Chondrocyte (in vitro differentiated cells): ENCODE data around the gene HHIPL1. TPM values are rescaled to one million over a fixed set of nuclear protein-coding genes. Genes with fewer than 3 reads are reported as not detected.

ENCODE experiments used
- DNase-seq: peaks from one replicate; pipeline ENCODE4 v3.0.0; 2021; ENCODE audit warnings: mixed read lengths, low spot score
- H3K27ac Mint-ChIP-seq: one replicate; pipeline ENCODE4 v1.8.0; 2021; ENCODE audit warnings: mild to moderate bottlenecking, moderate library complexity, mixed read lengths; ENCODE audit not compliant: unreplicated experiment
- H3K27me3 Mint-ChIP-seq: 2 replicates; pipeline ENCODE4 v1.8.0; 2021; ENCODE audit warnings: low read depth, mixed read lengths
- H3K36me3 Mint-ChIP-seq: 2 replicates; pipeline ENCODE4 v1.8.0; 2021; ENCODE audit warnings: low read depth, mixed read lengths
- H3K4me1 Mint-ChIP-seq: 2 replicates; pipeline ENCODE4 v1.8.0; 2021; ENCODE audit warnings: low read depth, mild to moderate bottlenecking, mixed read lengths
- H3K4me3 Mint-ChIP-seq: one replicate; pipeline ENCODE4 v1.8.0; 2021; ENCODE audit warnings: mild to moderate bottlenecking, moderate library complexity, mixed read lengths; ENCODE audit not compliant: unreplicated experiment
- H3K9me3 Mint-ChIP-seq: 2 replicates; pipeline ENCODE4 v1.8.0; 2021; ENCODE audit warnings: low read depth, mixed read lengths
- long read RNA-seq: library from polyadenylated mRNA; stranded (forward); transcript quantifications from one replicate; pipeline ENCODE4 v2.0.0, GENCODE V29; 2021
- total RNA-seq: library from RNA; stranded (reverse); gene quantifications from 3 replicates; pipeline ENCODE4 v1.2.1, GENCODE V29; 2021
- TF ChIP-seq, protein P1 (sequence below): fragments of 200-600 bp; sonication (generic); IDR thresholded peaks from 2 replicates; pipeline ENCODE4 v1.5.0; 2021; ENCODE audit warnings: antibody characterized with exemption, mild to moderate bottlenecking, moderate library complexity

The HHIPL1 gene
- total RNA-seq = 1.6 to 5.9 TPM (median 5.6 TPM) in 3 replicates
- long read RNA-seq, full-length matches to known transcripts = 16 of 19 reads
- long read RNA-seq, partial matches to known transcripts = 1 of 19 reads
- long read RNA-seq, other reads (novel, unspliced or antisense) = 2 of 19 reads

DNA sequence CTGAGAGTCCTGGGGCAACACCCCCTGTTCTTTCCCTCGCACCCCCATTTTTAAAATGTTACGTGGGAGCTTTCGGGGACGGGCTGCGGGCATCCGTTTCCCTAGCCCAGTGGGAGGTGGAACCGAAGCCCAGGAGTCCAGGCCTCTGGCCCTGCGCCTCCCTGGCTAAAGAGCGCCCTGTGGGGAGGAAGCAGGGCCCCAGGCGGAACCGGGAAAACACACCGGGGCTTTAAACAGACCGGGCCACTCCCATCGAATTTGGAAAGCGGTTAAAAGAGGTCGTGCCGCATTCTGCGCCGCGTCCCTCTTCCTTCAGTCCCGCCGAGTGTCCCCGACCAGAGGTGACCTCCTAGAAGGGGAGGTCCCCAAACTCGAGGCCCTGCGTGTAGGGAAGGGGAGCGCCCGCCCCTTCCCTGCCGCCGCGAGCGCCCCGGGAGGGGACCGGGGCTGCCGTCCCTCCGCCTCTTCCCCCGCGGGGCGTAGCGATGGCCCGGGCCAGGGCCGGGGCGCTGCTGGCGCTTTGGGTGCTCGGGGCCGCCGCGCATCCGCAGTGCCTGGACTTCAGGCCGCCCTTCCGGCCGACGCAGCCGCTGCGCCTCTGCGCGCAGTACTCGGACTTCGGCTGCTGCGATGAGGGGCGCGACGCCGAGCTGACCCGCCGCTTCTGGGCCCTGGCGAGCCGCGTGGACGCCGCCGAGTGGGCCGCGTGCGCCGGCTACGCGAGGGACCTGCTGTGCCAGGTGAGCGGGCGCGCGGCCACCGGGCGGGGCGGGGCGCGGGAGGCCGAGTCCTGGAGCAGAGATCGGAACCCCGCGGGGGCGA is at the start of gene HHIPL1:
Gene HHIPL1, plus strand, starts transcription at position 407 of the 822 bp plus-strand sequence. Its CDS starts 79 bp downstream, at position 486.
- Mint-ChIP-seq H3K36me3 (no peaks in the 10 kb centered on the region), H3K27me3 (no peaks in the 10 kb centered on the region), H3K27ac (peak within 1 kb of the TSS; percentile 54), H3K4me1 (peaks cover 16% of the 10 kb centered on the region), H3K4me3 (peak within 1 kb of the TSS; percentile 59), H3K9me3 (no peaks in the 10 kb centered on the region)
- TF ChIP-seq, protein P1, sequence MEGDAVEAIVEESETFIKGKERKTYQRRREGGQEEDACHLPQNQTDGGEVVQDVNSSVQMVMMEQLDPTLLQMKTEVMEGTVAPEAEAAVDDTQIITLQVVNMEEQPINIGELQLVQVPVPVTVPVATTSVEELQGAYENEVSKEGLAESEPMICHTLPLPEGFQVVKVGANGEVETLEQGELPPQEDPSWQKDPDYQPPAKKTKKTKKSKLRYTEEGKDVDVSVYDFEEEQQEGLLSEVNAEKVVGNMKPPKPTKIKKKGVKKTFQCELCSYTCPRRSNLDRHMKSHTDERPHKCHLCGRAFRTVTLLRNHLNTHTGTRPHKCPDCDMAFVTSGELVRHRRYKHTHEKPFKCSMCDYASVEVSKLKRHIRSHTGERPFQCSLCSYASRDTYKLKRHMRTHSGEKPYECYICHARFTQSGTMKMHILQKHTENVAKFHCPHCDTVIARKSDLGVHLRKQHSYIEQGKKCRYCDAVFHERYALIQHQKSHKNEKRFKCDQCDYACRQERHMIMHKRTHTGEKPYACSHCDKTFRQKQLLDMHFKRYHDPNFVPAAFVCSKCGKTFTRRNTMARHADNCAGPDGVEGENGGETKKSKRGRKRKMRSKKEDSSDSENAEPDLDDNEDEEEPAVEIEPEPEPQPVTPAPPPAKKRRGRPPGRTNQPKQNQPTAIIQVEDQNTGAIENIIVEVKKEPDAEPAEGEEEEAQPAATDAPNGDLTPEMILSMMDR = no peak
- DNase-seq = no peak

DNA sequence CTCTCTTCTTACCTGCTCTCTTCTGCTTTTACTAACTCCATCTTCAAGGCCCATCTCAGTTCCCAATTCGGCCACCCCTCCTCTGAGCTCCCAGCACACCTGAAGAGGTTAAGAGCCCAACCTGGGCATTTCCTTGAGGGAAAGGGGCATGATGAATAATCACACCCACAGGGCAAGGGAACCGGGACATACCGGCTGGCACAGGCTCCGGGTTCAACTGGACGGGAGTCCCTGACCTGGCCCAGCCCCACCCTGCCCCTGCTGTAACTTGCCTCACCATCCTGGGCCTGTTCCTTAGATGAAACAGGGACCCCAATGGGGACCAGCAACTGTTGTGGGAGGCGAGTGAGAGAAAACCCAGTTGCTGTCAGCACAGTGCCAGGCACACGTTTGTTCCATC is 49.4 kb upstream of the HHIPL1 start:
- no peaks in the 10 kb centered on the region for H3K9me3 Mint-ChIP-seq
- DNase-seq = no peak
- H3K27me3 Mint-ChIP-seq = no peaks in the 10 kb centered on the region
- no peak overlapping the region for H3K4me3 Mint-ChIP-seq
- peaks cover 4% of the 10 kb centered on the region for H3K4me1 Mint-ChIP-seq
- TF ChIP-seq, protein P1 = no peak
- no peak overlapping the region for H3K27ac Mint-ChIP-seq
- H3K36me3 Mint-ChIP-seq = no peaks in the 10 kb centered on the region

DNA sequence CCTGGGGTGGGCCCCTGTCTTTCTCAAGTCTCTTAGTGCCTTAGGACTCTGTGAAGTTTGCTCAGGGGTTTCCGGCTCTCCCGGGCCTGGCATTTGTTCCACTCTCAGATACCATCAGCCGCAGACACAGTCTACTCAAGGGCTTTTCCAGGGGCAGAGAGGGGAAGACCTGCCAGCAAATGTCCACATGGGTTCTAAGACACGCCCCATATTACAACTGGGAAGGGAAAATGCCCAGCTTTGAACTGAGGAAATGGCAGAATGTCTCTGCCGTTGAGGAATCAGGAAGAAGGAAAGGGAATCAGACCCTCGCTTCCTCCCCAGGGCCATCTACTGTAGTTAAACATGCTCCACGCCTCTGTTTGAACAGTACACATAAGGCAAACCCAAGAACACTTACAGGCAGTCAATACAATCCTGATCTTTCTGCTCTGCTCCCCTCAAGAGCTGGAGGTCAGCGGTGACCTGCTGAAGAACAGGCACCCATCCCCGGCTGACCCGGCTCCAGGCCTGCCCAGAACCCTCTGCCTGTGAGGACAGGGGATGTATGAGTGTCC is 48.8 kb upstream of the HHIPL1 start:
- Mint-ChIP-seq H3K9me3 (no peaks in the 10 kb centered on the region), H3K27me3 (no peaks in the 10 kb centered on the region), H3K27ac (no peak overlapping the region), H3K4me3 (no peak overlapping the region), H3K36me3 (no peaks in the 10 kb centered on the region), H3K4me1 (peaks cover 2% of the 10 kb centered on the region)
- TF ChIP-seq, protein P1 = no peak
- no peak for DNase-seq

GRCh38 chr14:99596772-99597171 is 48.2 kb upstream of the HHIPL1 start:
- Mint-ChIP-seq H3K27me3 (no peaks in the 10 kb centered on the region), H3K36me3 (no peaks in the 10 kb centered on the region), H3K9me3 (no peaks in the 10 kb centered on the region), H3K4me3 (no peak overlapping the region), H3K27ac (no peak overlapping the region), H3K4me1 (peaks cover 8% of the 10 kb centered on the region)
- DNase-seq = no peak
- TF ChIP-seq, protein P1 = no peak

- Mint-ChIP-seq H3K27ac (no peak overlapping the region), H3K4me1 (peaks cover 19% of the 10 kb centered on the region), H3K36me3 (no peaks in the 10 kb centered on the region), H3K4me3 (no peak overlapping the region), H3K9me3 (no peaks in the 10 kb centered on the region), H3K27me3 (no peaks in the 10 kb centered on the region)
- DNase-seq = no peak
- TF ChIP-seq, protein P1 = no peak
Measured at GRCh38 chr14:99597911-99598600, 46.9 kb upstream of the HHIPL1 start.
